MCF 10A (cell line): ENCODE results near the gene SPTBN5. TPM values are rescaled to one million over a fixed set of nuclear protein-coding genes. Genes with fewer than 3 reads are reported as not detected.

ENCODE experiments used
- BruUV-seq: library from RNA; stranded (reverse); fragments of 400-500 nt; replicated peaks from 2 replicates; lab custom pipeline; 2021; lab: Mats Ljungman, UMichigan
- CTCF ChIA-PET: fragments of 300-600 bp; sonication (Branson Sonifier 250); formaldehyde crosslinking; extraction: SDS; loops from one replicate; lab custom pipeline; 2021; ENCODE audit warnings: antibody characterized with exemption, inconsistent platforms; lab: Yijun Ruan, JAX
- POLR2A ChIA-PET: fragments of 300-600, 350-650 bp; sonication (Branson Sonifier 250); formaldehyde crosslinking; extraction: SDS; loops from one replicate; lab custom pipeline; 2020; ENCODE audit warnings: antibody characterized with exemption, inconsistent platforms; lab: Yijun Ruan, JAX
- DNase-seq: peaks from one replicate; pipeline ENCODE4 v3.0.0-alpha.2; 2018; ENCODE audit not compliant: unreplicated experiment
- H3K27ac Mint-ChIP-seq: one replicate; pipeline ENCODE4 v1.8.0; 2022; ENCODE audit warnings: mild to moderate bottlenecking, low read depth, mixed read lengths; ENCODE audit not compliant: unreplicated experiment
- H3K27me3 Mint-ChIP-seq: one replicate; pipeline ENCODE4 v1.8.0; 2022; ENCODE audit warnings: mixed read lengths; ENCODE audit not compliant: insufficient read depth, unreplicated experiment
- H3K36me3 Mint-ChIP-seq: one replicate; pipeline ENCODE4 v1.8.0; 2022; ENCODE audit warnings: mild to moderate bottlenecking, moderate library complexity, mixed read lengths; ENCODE audit not compliant: insufficient read depth, unreplicated experiment
- H3K4me1 Mint-ChIP-seq: one replicate; pipeline ENCODE4 v1.8.0; 2022; ENCODE audit warnings: mixed read lengths; ENCODE audit not compliant: insufficient read depth, unreplicated experiment
- H3K4me3 Mint-ChIP-seq: one replicate; pipeline ENCODE4 v1.8.0; 2022; ENCODE audit warnings: mild to moderate bottlenecking, moderate library complexity, mixed read lengths; ENCODE audit not compliant: unreplicated experiment
- H3K9me3 Mint-ChIP-seq: one replicate; pipeline ENCODE4 v1.8.0; 2022; ENCODE audit warnings: mixed read lengths; ENCODE audit not compliant: unreplicated experiment
- CTCF ChIP-seq: fragments of 200-600 bp; IDR thresholded peaks from one replicate; pipeline ENCODE4 v1.8.0; 2022; ENCODE audit warnings: antibody characterized with exemption, mild to moderate bottlenecking; ENCODE audit not compliant: unreplicated experiment
- intact Hi-C: fragments of 100-400 bp; cut with micrococcal nuclease; formaldehyde crosslinking; loops from 2 replicates; pipeline ENCODE4 v1.14.1; 2022
- total RNA-seq: library from RNA; stranded (reverse); gene quantifications from 2 replicates; pipeline ENCODE4 v1.2.3, GENCODE V29; 2022

SPTBN5 gene
- total RNA-seq, 1 experiment from 2014 or later: 1.1 TPM

- ChIA-PET CTCF (no interaction called here), POLR2A (no interaction called here)
- no peak for DNase-seq
- Mint-ChIP-seq H3K27ac (no peak overlapping the region), H3K36me3 (peaks cover 5% of the 10 kb centered on the region), H3K4me1 (no peaks in the 10 kb centered on the region), H3K9me3 (no peaks in the 10 kb centered on the region), H3K27me3 (no peaks in the 10 kb centered on the region), H3K4me3 (no peak overlapping the region)
- no TSS peak for BruUV-seq
- TF ChIP-seq CTCF: no peak
- intact Hi-C loops: no loop called here
Observed at GRCh38 chr15:41860049-41860828, 33.6 kb downstream of the SPTBN5 start.

GRCh38 chr15:41858756-41859155 is 35.1 kb downstream of the SPTBN5 start:
- H3K27ac Mint-ChIP-seq: no peak overlapping the region
- DNase-seq: no peak
- no TSS peak for BruUV-seq
- H3K36me3 Mint-ChIP-seq: peaks cover 5% of the 10 kb centered on the region
- intact Hi-C loops: no loop called here
- no peaks in the 10 kb centered on the region for H3K4me1 Mint-ChIP-seq
- CTCF ChIA-PET: no interaction called here
- POLR2A ChIA-PET: interaction anchor here (1.3 kb wide), 1 partner anchor 10 kb away, joined by 5 read pairs; no protein-coding TSS in a partner anchor
- no peaks in the 10 kb centered on the region for H3K27me3 Mint-ChIP-seq
- no peak overlapping the region for H3K4me3 Mint-ChIP-seq
- H3K9me3 Mint-ChIP-seq: no peaks in the 10 kb centered on the region
- TF ChIP-seq CTCF: no peak

- CTCF ChIA-PET: no interaction called here
- Mint-ChIP-seq H3K27me3 (no peaks in the 10 kb centered on the region), H3K36me3 (peaks cover 5% of the 10 kb centered on the region), H3K27ac (no peak overlapping the region), H3K4me3 (no peak overlapping the region), H3K9me3 (no peaks in the 10 kb centered on the region), H3K4me1 (no peaks in the 10 kb centered on the region)
- intact Hi-C loops: no loop called here
- POLR2A ChIA-PET: interaction anchor here (0.6 kb wide), 1 partner anchor 14 kb away, joined by 3 read pairs; no protein-coding TSS in a partner anchor
- TF ChIP-seq CTCF: no peak
- no TSS peak for BruUV-seq
- DNase-seq: no peak
Observed at GRCh38 chr15:41857316-41857715, 36.5 kb downstream of the SPTBN5 start.

GRCh38 chr15:41856716-41857115 is 37.1 kb downstream of the SPTBN5 start:
- ChIA-PET POLR2A (interaction anchor here (0.6 kb wide), 1 partner anchor 14 kb away, joined by 3 read pairs; no protein-coding TSS in a partner anchor), CTCF (no interaction called here)
- Mint-ChIP-seq H3K9me3 (no peaks in the 10 kb centered on the region), H3K27me3 (no peaks in the 10 kb centered on the region), H3K27ac (no peak overlapping the region), H3K36me3 (peaks cover 5% of the 10 kb centered on the region), H3K4me1 (no peaks in the 10 kb centered on the region), H3K4me3 (no peak overlapping the region)
- no peak for TF ChIP-seq CTCF
- no TSS peak for BruUV-seq
- DNase-seq: no peak
- intact Hi-C loops: no loop called here
